SJCRH30 (cell line): Measurements from ENCODE around the gene GNAI2. TPM values are rescaled to one million over a fixed set of nuclear protein-coding genes. Genes with fewer than 3 reads are reported as not detected.
"Not testable (repeated sequence)": the region's sequence is repeated elsewhere in the genome, so short reads cannot be mapped to it uniquely, and the experiment has no call there.

Source experiments
- DNase-seq, 2 experiments: peaks; one replicate each; pipeline ENCODE4 v3.0.0-alpha.2; 2015 to 2020
- H3K27ac ChIP-seq: fragments of 250-450 bp; sonication (Bioruptor Pico); 2 replicates; pipeline ENCODE4 v1.5.1; 2020; ENCODE audit warnings: mild to moderate bottlenecking, moderate library complexity
- H3K27me3 ChIP-seq: fragments of 250-450 bp; sonication (Bioruptor Pico); 2 replicates; pipeline ENCODE4 v1.5.1; 2020; ENCODE audit warnings: mild to moderate bottlenecking, moderate library complexity
- H3K36me3 ChIP-seq: fragments of 250-450 bp; sonication (Bioruptor Pico); 2 replicates; pipeline ENCODE4 v1.5.1; 2020; ENCODE audit warnings: mild to moderate bottlenecking, moderate library complexity
- H3K4me1 ChIP-seq: fragments of 250-450 bp; sonication (Bioruptor Pico); 2 replicates; pipeline ENCODE4 v1.5.1; 2020; ENCODE audit warnings: mild to moderate bottlenecking, moderate library complexity
- H3K4me3 ChIP-seq: fragments of 250-450 bp; sonication (Bioruptor Pico); 2 replicates; pipeline ENCODE4 v1.5.1; 2020; ENCODE audit warnings: mild to moderate bottlenecking, moderate library complexity
- H3K9me3 ChIP-seq: fragments of 250-450 bp; sonication (Bioruptor Pico); replicated peaks from 2 replicates; pipeline ENCODE4 v1.5.1; 2020; ENCODE audit warnings: mild to moderate bottlenecking, moderate library complexity
- total RNA-seq: library from RNA; depleted of rRNA; stranded (reverse); fragments of >200 nt; shearing (Covaris generic); gene quantifications from 2 replicates; pipeline ENCODE4 v1.2.3, GENCODE V29; 2014

The GNAI2 gene
- total RNA-seq, 1 experiment from 2014 or later: 63.8 TPM

DNA sequence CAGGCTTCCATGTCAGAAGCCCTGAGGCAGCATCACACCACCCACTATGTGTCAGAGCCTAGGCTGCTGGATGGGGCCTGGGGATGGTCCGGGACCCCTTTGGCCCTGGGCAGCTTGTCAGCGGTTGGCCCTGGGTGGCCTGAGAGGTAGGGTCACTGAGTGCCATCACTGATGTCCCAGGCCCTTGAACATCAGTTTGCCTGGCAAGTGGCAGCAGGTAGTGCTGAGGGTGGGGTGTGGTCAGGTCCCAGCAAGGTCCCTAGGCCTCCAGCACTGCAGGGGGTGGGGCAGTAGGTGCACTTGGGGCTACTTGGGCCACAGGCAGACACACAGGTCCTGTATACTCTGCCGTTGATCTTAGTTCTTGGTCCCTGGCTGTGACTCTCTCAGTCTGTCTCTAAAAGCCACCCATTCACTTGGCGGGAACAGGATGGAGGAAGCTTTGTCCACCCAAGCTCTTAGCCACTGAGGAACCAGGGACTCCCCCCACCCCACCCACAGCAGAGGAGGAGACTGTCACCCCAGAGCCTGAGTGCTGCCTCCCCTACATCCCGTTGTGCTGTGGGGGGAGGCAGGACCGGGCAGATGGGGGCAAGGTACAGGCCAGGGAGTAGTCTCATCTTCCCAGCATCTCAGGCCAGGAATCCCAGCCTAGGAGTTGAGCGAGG, 5.8 kb downstream of the GNAI2 start:
- Histone ChIP-seq H3K4me3 (no peak overlapping the region), H3K27me3 (no peaks in the 10 kb centered on the region), H3K27ac (no peak overlapping the region), H3K9me3 (no peaks in the 10 kb centered on the region), H3K4me1 (peaks cover 6% of the 10 kb centered on the region), H3K36me3 (no peaks in the 10 kb centered on the region)
- DNase-seq: no peak

DNA sequence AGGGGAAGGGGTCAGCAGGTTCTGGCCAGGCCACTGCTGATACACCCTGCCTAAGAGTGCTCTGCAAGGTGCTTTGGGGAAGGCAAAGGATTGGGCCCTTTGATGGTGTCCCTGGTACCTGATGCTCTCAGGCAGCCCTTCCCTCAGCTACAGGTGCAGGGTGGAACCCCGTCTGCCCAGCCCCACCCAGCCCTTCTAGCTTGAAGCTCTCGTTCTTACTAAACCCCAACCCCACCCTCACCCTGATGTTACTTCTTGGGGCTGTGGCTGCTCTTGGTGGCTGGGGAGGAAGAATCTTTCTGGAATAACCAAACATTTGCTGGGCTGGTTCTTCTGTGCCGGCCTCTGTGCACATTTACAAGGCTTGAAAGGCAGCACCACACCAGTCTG, 6.4 kb downstream of the GNAI2 start:
- peaks cover 9% of the 10 kb centered on the region for H3K4me1 ChIP-seq
- H3K36me3 ChIP-seq: no peaks in the 10 kb centered on the region

DNA sequence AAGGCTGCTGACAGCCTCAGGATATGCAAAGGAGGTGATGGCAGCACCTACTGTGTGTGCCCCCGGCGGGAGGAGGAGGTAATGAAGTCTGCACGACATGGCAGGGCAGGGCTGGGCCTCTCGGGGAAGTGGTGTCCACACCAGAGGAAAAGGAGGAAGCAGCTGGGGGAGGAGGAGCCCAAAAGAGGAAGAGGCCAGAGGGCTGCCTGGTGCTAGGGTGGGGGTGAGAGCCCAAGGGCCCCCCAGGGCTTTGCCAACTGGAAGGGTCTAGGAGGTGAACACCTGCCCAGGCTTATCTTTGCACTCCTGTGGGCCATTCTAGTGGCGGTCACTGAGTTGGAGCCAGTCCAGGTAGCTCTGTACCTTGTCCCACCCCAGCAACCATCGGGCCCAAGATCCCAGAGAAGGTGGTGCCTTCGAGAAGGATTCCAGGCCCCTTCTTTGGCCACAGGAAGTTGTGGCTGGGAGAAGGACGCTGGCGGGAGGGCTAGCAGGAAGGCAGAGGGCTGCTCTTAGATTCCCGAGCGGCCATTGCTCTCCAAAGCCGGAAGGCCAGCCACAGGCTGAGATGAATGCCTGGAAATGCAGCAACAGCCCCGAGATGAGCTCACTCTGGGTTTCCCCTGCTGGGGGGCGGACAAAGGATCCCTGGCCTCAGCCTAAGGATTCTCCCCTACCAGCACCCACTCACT, 7.0 kb downstream of the GNAI2 start:
- peaks cover 9% of the 10 kb centered on the region for H3K4me1 ChIP-seq
- H3K4me3 ChIP-seq: no peak overlapping the region
- H3K9me3 ChIP-seq: no peaks in the 10 kb centered on the region
- no peaks in the 10 kb centered on the region for H3K36me3 ChIP-seq
- no peaks in the 10 kb centered on the region for H3K27me3 ChIP-seq
- no peak for DNase-seq
- H3K27ac ChIP-seq: no peak overlapping the region

More for the DNA sequence above, 6.4 kb downstream of the GNAI2 start:
- no peak for DNase-seq
- Histone ChIP-seq H3K27ac (no peak overlapping the region), H3K4me3 (no peak overlapping the region), H3K9me3 (no peaks in the 10 kb centered on the region), H3K27me3 (no peaks in the 10 kb centered on the region)

DNA sequence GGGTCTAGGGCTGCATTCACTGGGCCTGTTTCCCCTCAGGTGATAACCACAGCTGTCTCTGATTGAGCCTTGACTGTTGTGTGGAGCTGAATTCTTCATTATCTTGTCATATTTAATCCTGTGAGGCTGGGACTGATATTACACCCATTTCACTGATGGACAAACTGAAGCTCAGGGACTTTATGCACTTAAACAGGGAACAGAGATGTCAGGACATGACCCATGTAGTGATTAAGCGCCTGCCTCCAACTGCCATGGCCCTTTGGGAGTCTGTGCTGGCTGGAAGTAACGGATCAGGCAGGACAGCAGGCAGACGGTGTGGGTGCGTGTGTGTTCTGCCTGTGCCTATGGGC, 7.5 kb downstream of the GNAI2 start:
- H3K27me3 ChIP-seq: no peaks in the 10 kb centered on the region
- H3K4me3 ChIP-seq: no peak overlapping the region
- no peak overlapping the region for H3K27ac ChIP-seq
- H3K36me3 ChIP-seq: no peaks in the 10 kb centered on the region
- H3K4me1 ChIP-seq: peaks cover 9% of the 10 kb centered on the region
- no peaks in the 10 kb centered on the region for H3K9me3 ChIP-seq
- no peak for DNase-seq

DNA sequence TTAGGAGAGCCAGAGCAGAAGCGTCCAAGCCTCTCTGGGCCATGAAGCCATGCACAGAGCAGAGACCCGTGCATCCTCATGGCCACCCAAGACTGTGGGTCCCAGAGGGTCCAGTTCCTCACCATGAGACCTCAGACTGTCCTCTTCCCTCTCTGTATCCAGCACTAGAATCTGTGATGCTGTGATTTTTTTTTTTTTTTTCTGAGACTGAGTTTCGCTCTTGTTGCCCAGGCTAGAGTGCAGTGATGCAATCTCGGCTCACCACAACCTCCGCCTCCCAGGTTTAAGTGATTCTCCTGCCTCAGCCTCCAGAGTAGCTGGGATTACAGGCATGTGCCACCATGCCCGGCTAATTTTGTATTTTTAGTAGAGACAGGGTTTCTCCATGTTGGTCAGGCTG, 8.8 kb downstream of the GNAI2 start:
- not testable (repeated sequence) for H3K4me3 ChIP-seq, H3K27me3 ChIP-seq, H3K36me3 ChIP-seq, DNase-seq, H3K4me1 ChIP-seq, H3K27ac ChIP-seq, H3K9me3 ChIP-seq

DNA sequence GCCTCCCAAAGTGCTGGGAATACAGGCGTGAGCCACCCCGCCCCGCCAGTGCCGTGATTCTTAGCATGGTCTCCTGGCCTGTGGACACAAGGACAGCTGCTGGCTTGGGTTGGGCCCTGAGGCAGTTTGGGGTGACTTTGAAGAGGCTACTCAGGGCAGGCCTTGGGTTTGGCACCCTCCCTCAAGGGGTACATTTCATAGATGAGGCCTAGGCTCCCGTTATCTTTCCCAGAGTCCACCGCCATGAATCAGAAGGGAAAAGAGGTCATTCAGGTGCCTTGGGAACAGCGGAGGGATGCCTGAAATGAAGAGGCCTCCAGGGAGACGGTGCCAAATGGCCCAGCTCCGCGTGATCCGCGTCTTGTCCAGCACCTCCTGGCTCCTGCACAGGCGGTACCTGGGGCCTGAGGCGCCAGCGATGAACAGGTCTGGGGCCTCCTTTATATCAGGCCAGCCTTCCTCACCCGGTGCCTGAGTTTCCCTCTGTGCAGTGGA, 9.3 kb downstream of the GNAI2 start:
- Histone ChIP-seq H3K4me3 (peak overlapping the region; percentile 51), H3K4me1 (peaks cover 9% of the 10 kb centered on the region), H3K27me3 (no peaks in the 10 kb centered on the region), H3K9me3 (no peaks in the 10 kb centered on the region), H3K27ac (peak overlapping the region; percentile 72), H3K36me3 (no peaks in the 10 kb centered on the region)
- DNase-seq: peak; percentile 36 to 55

DNA sequence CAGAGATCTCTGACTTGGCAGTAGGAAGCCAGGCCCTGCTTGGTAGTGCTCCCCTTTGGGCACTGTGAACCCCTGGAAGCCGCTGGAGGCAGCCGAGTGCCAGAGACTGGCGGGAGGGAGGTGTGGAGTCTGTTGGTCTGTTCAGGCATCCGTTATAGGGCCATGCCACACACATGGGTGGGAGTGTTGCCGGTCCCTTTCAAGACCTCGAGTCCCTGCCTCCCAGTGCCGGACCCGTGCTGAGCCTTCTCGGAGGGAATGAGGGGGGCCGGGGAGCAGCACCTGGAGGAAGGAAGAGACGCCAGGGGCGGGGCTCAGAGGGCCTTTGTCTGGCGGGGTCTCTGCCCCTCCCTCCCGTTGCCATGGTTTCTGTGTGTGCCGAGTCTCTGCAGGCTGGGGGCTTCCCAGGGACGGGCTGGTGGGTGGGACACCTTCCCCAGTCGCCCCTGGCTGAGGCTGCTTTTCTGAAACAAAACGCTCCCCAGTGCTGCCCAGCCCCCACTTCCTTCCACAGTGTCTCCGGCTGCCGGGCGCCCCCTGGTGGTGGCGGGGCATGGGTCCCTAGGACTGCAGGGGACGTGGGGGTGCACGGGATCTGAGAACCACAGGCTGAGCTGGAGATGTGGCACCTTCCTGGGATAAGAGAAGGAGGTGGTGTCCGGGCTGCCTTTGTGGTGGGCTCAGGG, 10.0 kb downstream of the GNAI2 start:
- H3K36me3 ChIP-seq: no peaks in the 10 kb centered on the region
- no peaks in the 10 kb centered on the region for H3K9me3 ChIP-seq
- peak overlapping the region; percentile 51 for H3K4me3 ChIP-seq
- peak overlapping the region; percentile 72 for H3K27ac ChIP-seq
- DNase-seq: peak in 1 of 2 experiments; percentile 93
- peaks cover 9% of the 10 kb centered on the region for H3K4me1 ChIP-seq
- no peaks in the 10 kb centered on the region for H3K27me3 ChIP-seq

DNA sequence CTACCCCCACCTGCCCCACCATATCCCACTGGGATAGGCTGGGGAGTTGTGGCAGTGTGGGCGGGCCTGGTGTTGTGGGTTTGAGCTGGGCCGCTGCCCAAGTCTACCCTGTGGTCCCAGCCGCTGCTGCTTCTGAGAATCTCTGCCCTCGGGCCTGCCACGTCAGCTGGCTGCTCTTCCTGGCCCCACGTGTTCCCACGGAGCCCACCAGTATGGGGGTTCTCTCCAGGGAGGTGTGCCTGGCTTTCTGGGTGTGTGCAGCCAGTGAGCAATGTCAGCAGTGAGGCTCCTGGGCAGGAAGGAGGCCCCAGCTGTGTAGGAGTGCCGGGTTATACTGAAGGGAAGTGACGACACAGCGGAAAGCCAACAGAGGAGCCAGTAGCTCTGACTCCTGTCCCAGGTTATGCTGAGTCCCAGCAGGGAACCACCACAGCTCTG, 10.5 kb downstream of the GNAI2 start:
- peak; percentile 88 to 92 for DNase-seq

DNA sequence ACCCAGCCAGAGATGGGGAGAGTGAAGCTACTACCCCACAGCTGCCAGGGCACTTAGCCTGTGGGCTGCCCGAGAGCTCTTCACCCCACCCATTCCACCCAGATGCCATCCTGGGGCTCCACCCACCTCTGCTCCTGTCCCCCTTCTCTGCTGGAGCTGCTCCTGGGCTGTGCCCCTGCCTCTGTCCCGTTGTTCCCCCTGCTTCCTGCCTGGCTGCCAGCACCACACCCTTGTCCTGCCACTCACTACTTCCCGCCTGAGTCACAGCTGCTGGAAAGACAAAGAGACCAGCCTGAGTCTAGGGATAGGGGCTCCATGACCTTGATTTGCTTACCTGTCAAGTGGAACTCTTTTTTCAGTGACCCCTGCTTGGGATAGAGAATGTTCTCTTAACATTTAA, 12.4 kb downstream of the GNAI2 start:
- H3K4me3 ChIP-seq: no peak overlapping the region
- no peak for DNase-seq
- no peaks in the 10 kb centered on the region for H3K36me3 ChIP-seq
- H3K27me3 ChIP-seq: no peaks in the 10 kb centered on the region
- H3K9me3 ChIP-seq: no peaks in the 10 kb centered on the region
- no peak overlapping the region for H3K27ac ChIP-seq
- peaks cover 9% of the 10 kb centered on the region for H3K4me1 ChIP-seq

More for the DNA sequence above, 10.5 kb downstream of the GNAI2 start:
- no peaks in the 10 kb centered on the region for H3K36me3 ChIP-seq
- H3K27me3 ChIP-seq: no peaks in the 10 kb centered on the region
- H3K9me3 ChIP-seq: no peaks in the 10 kb centered on the region
- H3K4me1 ChIP-seq: peaks cover 9% of the 10 kb centered on the region
- peak overlapping the region; percentile 51 for H3K4me3 ChIP-seq
- peak overlapping the region; percentile 72 for H3K27ac ChIP-seq

DNA sequence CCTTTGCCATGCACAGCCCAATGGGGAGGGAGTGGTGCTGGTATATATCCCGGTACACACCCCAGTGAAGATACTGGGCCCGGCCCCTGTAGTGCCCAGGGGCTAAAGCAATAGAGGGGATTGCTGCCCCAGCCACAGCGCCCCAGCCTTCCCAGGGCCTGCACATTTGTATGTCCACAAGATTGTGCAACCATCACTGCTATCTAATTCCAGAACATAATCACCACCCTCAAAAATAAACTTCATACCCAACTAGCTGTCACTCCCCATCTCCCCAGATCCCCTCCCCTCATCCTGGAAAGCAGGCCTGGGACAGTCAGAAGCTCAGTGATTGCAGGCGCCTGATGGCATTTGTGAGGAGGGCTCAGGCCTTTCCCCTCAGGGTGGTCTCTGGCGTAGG, 13.5 kb downstream of the GNAI2 start:
- no peaks in the 10 kb centered on the region for H3K9me3 ChIP-seq
- no peak overlapping the region for H3K27ac ChIP-seq
- H3K4me3 ChIP-seq: no peak overlapping the region
- no peaks in the 10 kb centered on the region for H3K36me3 ChIP-seq
- H3K27me3 ChIP-seq: no peaks in the 10 kb centered on the region
- H3K4me1 ChIP-seq: peaks cover 9% of the 10 kb centered on the region
- DNase-seq: no peak

DNA sequence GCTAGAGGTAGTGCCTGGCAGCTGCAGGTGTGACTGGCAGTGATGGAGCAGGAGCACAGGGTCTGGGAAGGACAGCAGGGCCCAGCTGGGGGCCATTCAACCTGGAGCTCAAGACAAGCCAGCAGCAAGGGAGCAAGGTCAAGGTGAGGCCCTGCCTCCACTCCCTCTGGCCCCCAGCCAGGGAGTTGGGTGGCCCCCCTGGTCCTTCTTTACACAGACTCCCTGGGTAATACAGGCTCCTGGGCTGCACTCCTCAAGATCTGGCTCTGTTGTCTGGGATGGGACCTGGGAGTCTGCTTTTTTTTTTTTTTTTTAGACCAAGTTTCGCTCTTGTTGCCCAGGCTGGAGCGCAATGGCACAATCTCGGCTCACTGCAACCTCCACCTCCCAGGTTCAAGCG, 14.5 kb downstream of the GNAI2 start:
- Histone ChIP-seq H3K36me3 (no peaks in the 10 kb centered on the region), H3K27me3 (no peaks in the 10 kb centered on the region), H3K27ac (no peak overlapping the region), H3K4me1 (peaks cover 8% of the 10 kb centered on the region), H3K4me3 (no peak overlapping the region), H3K9me3 (no peaks in the 10 kb centered on the region)
- DNase-seq: no peak

DNA sequence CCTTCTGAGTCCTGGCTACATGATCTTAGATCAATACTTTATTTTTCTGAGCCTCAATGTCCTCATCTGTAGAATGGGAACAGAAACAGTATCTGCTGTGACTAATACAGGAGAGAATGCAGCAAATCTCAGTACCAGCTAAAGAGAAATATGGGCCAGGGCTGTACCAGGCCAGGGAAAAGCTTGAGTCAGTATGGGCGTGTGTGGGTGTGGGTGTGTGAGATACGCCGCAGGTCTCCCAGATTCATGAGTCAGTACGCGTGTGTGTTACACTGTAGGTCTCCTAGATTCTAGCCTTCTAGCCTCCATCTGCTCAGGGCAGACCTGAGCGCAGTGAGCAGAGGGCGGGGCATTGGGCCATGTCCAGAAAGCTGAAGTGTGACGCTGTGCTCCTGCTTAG, 15.2 kb downstream of the GNAI2 start:
- no peaks in the 10 kb centered on the region for H3K27me3 ChIP-seq
- H3K27ac ChIP-seq: no peak overlapping the region
- peaks cover 6% of the 10 kb centered on the region for H3K4me1 ChIP-seq
- no peaks in the 10 kb centered on the region for H3K9me3 ChIP-seq
- no peak for DNase-seq
- no peak overlapping the region for H3K4me3 ChIP-seq
- no peaks in the 10 kb centered on the region for H3K36me3 ChIP-seq

DNA sequence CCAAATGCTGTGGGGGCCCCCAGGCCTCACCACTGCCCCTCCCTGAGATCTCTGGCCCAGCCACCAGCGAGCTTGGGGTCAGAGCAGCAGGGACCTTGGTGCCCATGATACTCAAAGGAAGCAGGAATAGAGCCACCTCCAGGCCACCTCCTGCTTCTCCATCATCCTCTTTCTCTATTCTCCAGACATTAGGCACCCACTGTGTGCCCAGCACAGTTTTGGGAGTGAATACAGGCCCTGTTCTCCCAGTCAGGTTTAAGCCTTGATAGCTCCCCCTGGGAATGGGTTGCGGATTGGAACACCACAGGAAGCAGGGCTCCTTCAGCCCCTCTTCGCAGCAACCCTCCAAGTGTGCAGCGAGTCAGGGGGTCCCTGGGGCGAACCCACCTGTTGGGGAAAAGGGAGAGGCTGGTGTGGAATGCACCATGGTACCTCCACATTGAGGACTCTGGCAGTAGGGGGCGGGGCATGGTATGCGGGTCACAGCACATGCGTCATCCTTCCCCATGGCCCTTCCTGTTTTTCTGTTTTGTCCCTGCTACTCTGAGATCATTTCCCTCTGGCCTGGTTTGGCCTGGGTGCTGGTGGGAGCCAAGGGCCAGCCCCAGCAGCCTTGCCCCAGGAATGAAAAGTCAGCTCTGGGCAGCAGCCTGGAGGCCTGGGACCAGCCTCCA, 18.7 kb downstream of the GNAI2 start:
- Histone ChIP-seq H3K4me1 (peaks cover 18% of the 10 kb centered on the region), H3K36me3 (peaks cover 6% of the 10 kb centered on the region; the same call in 1 of the 2 replicates), H3K9me3 (no peaks in the 10 kb centered on the region), H3K27me3 (no peaks in the 10 kb centered on the region), H3K4me3 (no peak overlapping the region), H3K27ac (no peak overlapping the region)
- no peak for DNase-seq

DNA sequence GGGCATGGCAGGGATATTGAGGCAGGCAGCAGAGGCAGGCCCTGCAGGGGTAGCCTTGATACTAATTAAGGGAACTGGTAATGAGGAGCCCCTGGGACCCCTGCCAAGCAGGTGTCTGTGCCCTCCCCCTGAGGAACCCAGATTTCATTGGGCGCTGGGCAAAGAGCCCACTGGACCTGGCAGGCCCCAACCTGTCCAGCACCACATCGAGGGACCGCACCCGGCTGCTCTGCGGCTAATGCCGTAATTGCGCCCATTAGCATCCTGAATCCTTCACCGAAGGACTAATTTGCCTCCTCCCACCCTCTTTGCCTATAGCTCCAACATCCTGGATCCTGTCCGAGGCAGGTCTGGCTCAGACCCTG, 19.2 kb downstream of the GNAI2 start:
- peaks cover 20% of the 10 kb centered on the region for H3K4me1 ChIP-seq
- peaks cover 6% of the 10 kb centered on the region; the same call in 1 of the 2 replicates for H3K36me3 ChIP-seq
- H3K9me3 ChIP-seq: no peaks in the 10 kb centered on the region
- H3K27me3 ChIP-seq: no peaks in the 10 kb centered on the region
- no peak overlapping the region for H3K27ac ChIP-seq
- H3K4me3 ChIP-seq: no peak overlapping the region
- DNase-seq: no peak
